Right renal cortex interstitium (tissue), 3 donors: ENCODE measurements around the gene EXOSC9. TPM values are rescaled to one million over a fixed set of nuclear protein-coding genes. Genes with fewer than 3 reads are reported as not detected.
A peak's percentile ranks its signal among the peaks of the same experiment; 100 is the strongest.

Experiments
- DNase-seq, 3 donors: peaks; one replicate each; pipeline ENCODE4 v3.0.0-alpha.2; 2013; ENCODE audit warnings: low read depth in 3 of 3, low spot score in 2 of 3
- polyA plus RNA-seq, 3 donors: library from polyadenylated mRNA; unstranded; fragments of 120-200 nt; gene quantifications; one replicate each; pipeline ENCODE4 v1.2.1, GENCODE V29; 2013; ENCODE audit not compliant: insufficient read length in 3 of 3

Gene EXOSC9
- polyA plus RNA-seq, 3 donors = 49.9 to 60.9 (median 59.8) TPM

DNA sequence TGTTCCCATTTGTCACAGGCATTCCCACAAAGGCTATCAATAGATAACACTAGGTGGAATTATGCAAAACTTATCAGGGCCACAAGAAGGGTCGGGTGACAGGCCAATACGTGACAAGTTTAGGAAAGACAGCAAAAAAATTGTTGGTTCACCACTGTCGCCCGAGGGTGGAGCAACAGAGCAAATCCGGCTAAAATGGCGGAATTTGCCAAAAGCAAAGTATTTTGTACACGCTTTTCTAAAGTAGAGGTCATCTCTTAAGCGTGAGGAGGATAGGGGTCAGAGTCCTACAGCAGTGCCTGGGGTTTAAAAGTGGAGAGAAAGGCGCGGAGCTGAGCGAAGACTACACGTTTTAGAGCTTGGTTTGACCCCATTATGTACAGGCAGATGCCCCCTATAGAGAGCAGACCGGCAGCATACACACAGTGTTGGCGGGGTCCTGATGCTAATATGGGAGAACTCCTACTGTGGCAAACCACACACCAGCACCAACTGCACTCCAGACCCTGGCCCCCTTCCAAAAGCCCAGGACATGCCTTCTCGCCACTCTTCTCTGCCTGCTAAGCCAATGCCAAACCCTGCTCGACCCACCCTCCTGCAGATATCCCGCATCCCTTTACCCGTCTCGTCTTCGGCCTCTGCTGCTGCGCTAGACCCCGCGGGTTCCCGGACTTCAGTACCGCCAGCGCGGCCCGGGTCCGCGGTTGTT is 21.8 kb downstream of the EXOSC9 start:
- DNase-seq = no peak

DNA sequence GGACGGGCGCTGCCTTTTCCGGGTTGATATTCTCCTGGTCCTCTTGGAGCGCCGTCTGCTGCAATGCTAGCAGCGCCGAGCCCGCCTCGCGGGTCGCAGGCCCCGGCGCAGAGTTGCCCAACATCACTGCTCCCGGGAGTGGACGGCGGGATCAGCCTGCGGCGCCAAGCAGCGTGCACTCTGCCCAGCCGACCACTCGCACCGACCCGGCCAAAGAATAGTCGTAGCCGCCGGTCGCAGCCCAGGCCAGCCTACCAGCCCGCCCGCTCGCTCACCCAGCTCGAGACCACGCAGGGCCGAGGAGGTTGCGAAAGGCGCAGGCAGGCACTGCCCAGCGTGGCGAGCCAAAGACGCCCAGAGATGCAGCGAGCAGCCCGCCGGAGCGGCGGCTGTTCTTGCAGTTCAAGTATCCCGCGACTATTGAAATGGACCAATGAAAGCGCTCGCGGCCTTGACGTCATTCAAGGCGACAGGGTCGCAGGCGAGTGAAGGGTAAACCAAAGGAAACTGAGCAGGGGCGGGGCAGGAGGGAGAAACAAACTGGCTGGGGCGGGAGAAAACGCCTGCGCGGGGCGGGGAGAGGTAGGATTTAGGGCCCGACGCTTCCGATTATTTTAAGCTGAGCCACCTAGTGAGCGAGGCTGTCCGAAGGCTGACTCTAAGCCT is 22.5 kb downstream of the EXOSC9 start, which contains the start of gene CCNA2:
TSS of gene CCNA2 (minus strand) at position 379 of the 666 bp plus-strand sequence. CDS start at position 124, 255 bp downstream.
- DNase-seq = peak; percentile 88 to 93 (median 89)

DNA sequence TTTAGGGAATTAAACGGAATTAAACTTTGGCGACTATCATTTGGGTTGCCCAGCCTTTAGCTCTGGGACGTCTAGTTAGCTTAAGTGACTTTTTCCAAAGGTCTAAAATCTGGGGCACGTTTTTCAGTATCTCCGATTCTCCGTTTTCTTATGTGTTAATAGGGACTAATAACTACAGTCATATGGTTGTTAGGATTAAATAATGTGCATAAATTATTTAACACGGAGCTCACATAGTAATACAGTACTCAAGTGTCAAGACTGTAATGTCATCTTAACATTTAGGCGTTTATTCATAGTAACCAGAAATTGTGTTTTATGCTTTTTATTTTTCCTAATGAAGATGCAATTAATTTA is 23.0 kb downstream of the EXOSC9 start:
- DNase-seq = no peak

DNA sequence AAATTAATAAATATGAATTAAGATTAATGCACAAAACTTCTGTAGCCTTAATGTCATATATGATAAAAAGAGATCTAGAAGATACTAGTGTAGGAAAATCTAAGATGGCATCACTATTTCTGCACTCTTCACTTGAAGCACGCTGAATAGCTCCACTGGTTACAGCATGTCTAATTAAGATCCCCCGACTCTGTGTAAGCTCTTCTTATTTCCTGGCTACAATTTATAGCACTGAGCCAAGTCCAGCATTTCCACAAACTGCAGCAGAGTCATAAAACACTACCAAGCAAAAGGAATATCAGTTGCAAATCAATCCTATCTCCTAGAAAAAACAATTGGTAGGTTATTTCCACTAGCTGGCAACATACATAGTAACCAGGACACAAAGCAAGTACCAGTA is 23.8 kb downstream of the EXOSC9 start:
- no peak for DNase-seq

DNA sequence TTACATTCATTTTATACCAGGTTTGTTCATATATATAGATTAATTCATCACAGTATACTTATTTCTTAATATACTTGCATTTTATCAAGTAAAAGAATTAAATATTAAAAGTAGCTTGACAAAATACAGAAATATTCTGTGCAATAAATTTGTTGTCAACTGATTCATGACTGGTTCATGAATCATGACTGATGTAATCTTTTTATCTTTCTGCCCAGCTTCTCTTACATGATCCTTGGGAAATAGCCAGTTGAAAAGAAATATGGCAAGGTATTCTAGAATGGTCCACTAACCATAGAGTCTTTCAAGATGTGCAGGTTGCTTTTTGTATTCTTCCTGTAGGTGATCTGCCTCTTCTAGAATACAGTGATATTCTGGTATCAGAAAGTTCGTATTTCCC is 26.7 kb downstream of the EXOSC9 start:
- DNase-seq = no peak

DNA sequence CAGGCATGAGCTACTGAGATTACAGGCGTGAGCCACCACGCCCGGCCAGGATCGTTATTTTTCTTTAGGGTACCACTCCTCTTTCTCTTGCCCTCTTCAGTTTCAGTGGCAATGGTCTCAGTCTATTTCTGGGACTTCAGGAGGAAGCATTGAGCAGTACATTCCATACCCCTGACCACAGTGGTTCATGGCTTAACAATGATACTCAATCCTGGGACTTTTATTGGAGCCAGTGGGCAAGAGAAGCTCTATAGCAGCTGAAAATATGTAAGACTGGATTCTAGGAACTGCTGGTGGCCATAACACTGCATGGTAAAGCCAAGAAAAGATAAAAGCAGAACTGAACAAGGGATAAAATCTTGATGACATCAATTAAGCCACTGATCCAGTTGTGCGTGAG is 28.4 kb downstream of the EXOSC9 start:
- DNase-seq = no peak

- no peak for DNase-seq
Observed at GRCh38 chr4:121838136-121838535, 37.0 kb downstream of the EXOSC9 start.

DNA sequence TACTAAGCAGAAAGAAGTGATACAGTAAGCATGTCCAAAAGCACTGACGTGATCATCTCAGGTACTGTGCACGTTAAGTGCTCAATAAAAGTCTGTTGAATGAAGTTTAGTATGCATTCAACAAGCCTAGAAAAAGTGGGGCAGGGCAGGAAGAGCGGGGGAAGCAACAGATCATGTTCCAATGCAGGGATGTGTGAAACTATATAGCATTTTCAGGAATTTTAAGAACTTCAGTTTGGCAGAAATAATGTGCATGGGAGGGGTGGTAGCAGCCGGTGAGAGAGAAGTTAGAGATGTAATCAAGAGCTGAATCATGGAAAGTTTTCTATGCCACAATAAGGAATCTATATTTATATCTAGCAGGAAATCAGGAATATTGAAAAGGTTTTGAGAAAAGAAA is 41.7 kb downstream of the EXOSC9 start:
- no peak for DNase-seq

DNA sequence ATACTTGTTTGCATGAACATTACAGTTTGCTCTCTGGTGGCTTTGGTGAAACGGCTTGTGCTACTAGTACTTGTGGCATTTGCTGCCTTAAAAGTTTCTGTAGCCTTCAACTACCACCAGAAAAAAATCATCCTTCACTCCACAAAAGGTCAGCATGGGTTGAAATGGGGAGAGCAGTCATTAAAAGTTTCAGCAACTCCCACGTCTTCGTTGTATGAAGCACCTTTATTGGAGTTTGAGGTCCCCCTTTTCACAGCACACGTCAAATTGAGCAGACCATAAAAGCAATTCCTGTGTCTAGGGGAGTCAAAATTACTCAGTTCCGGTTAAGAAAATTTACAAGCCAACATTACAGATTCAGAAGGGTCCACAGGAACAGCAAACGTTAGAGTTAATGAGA is 45.5 kb downstream of the EXOSC9 start:
- no peak for DNase-seq

- DNase-seq = no peak
Observed at GRCh38 chr4:121851354-121851753, 50.2 kb downstream of the EXOSC9 start.

DNA sequence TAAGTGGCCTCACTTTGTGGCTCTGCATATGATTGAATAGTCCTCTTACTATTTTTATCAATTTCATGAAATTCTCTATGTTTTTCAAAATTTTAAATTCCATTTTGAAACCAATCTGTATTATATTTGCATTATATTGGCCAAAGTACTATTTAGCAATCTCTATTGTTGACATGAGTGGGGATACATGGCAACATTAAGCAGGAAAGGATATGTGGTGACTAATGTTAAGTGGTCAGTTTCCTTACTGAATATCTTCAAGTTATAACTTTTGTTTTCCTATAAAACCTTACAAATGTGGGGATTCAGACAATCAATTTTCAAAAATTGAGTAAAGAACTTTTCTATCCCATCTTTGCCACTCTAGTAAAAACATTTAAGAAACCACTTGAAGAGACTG is 59.0 kb downstream of the EXOSC9 start:
- DNase-seq = no peak

DNA sequence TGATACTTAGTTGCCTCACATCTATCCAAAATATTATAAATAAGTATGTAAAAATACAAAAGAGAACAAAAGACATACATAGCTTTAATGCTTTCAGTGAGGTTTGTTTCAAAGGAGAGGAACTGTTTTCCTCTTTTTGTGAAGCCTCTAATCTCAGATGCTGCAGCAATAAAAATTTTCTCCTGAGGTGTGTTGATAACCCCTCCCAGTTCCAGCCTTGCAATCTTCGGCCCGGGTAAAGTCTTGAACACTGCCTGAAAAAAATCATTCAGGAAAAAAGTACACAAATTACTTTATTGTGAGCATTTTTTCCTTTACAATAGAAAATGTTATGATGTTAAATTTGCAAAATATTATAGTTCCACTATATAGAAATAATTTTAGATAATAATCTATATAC is 60.3 kb downstream of the EXOSC9 start:
- DNase-seq = no peak

DNA sequence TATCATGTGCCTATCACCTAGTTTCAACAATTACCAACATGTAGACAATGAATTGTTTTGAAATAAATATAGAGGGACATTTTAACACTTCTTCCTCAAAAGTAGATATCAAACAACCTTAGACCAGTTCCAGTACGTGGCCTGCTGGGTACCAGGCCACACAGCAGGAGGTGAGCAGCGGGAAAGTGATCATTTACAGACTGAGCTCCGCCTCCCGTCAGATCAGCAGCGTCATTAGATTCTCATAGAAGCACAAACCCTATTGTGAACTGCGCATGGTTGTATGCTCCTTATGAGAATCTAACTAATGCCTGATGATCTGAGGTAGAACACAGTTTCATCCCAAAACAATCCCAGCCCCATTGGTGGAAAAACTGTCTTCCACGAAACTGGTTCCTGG is 62.7 kb downstream of the EXOSC9 start:
- DNase-seq = no peak

Other genes with a start within 250 kb of the EXOSC9 start
- gene ANXA5, start 104.3 kb upstream of the EXOSC9 start, polyA plus RNA-seq = 100 to 1,000 TPM; 404 to 465 (median 457) TPM
- gene SMIM43, start 36.2 kb upstream of the EXOSC9 start, polyA plus RNA-seq = under 1 TPM; 0.35 to 0.85 (median 0.57) TPM
- gene CCNA2, start 22.6 kb downstream of the EXOSC9 start, polyA plus RNA-seq = 10 to 100 TPM; 33.6 to 39.2 (median 37.4) TPM
- gene BBS7, start 69.2 kb downstream of the EXOSC9 start, polyA plus RNA-seq = 10 to 100 TPM; 26.2 to 29.4 (median 27.6) TPM
- gene TRPC3, start 150.7 kb downstream of the EXOSC9 start, polyA plus RNA-seq = 1 to 10 TPM in 2 of 3 donors, under 1 TPM in 1; 1.00 to 1.3 (median 1.2) TPM